Embryonic facial prominence (tissue), 1 donor: ENCODE data around the gene ZNF483.
A peak's percentile ranks its signal among the peaks of the same experiment; 100 is the strongest.
"Not testable (repeated sequence)": the region's sequence is repeated elsewhere in the genome, so short reads cannot be mapped to it uniquely, and the experiment has no call there.

Experiments used
- DNase-seq: peaks from one replicate; pipeline ENCODE4 v3.0.0-alpha.2; 2016; ENCODE audit errors: extremely low spot score

Gene ZNF483

GRCh38 chr9:111525056-111525977 is at the start of gene ZNF483:
TSS of gene ZNF483 (plus strand) at chr9:111525179. CDS start at chr9:111527396, 2,217 bp downstream.
- DNase-seq: peak; percentile 20

DNA sequence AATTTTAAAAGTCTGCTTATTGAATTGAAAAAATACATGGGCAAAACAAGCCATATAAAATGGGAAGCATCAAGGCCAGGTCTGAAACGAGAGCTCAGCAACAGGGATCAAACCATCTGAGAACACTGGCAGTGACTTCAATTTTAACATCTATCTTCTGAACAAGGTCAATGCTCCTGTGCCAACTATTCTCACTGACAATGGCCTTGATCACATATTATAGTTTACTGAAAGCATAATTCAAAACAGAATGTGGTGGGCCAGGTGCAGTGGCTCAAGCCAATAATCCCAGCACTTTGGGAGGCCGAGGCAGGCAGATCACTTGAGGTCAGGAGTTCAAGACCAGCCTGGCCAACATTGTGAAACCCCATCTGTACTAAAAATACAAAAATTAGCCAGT is 49.8 kb upstream of the ZNF483 start:
- DNase-seq: no peak

DNA sequence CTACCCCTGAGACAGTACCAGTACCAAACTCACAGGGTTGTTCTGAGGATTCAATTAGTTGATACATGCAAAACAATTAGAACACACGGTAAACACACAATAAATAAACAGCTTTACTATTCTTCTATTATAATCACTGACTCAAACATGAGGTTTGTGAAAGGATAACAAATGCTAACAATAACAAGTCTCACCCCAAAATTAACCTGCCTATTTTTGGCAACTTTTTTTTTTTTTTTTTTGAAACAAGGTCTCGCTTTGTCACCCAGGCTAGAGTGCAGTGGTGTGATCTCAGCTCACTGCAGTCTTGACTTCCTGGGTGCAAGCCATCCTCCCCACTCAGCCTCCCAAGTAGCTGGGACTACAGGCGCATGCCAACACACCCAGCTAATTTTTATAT is 47.3 kb upstream of the ZNF483 start:
- no peak for DNase-seq

- DNase-seq: peak; percentile 21
Observed at GRCh38 chr9:111481885-111482636, 42.9 kb upstream of the ZNF483 start.

GRCh38 chr9:111482694-111483438 is 42.1 kb upstream of the ZNF483 start:
- no peak for DNase-seq

DNA sequence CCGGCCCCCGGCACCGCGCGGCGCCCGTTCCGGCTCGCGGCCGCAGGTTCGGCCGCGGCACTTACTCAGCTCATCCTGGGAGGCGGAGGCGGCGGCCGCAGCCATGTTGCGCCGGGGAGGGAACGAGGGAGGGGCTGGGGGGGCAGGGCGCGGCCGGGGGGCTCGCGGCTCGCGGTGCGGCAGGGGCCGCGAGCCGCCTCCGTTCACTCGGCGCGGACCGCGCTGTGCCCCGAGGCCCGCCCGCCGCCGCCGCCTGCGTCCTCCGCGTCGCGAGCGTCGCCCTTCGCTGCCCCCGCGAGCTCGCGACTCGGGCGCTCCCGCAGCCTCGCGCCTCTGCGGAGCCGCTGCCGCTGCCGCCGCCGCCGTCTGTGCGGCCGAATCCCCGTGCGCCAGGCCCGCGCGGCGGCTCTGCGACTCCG is 41.5 kb upstream of the ZNF483 start:
- DNase-seq: no peak

GRCh38 chr9:111483858-111484571 is 41.0 kb upstream of the ZNF483 start, which contains the start of gene ECPAS:
TSS of gene ECPAS (minus strand) at chr9:111484383. CDS start at chr9:111472918, 11,465 bp downstream.
- no peak for DNase-seq

DNA sequence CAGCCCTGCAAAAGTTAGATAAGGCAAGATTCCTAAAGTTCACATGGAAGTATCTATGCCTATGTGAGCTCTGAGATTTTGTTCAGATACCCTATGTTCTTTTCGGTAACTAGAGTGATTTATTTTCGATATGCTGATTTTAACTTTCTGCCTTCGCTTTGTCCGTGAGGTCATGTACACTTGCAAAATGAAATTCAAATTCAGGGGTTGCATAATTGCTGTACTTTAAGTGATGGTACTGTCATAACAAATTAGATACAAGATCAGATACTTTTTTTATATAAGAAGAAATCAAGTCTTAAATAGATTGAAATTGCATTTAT is 40.4 kb upstream of the ZNF483 start:
- no peak for DNase-seq

GRCh38 chr9:111497196-111497595 is 27.8 kb upstream of the ZNF483 start:
- DNase-seq: not testable (repeated sequence)

DNA sequence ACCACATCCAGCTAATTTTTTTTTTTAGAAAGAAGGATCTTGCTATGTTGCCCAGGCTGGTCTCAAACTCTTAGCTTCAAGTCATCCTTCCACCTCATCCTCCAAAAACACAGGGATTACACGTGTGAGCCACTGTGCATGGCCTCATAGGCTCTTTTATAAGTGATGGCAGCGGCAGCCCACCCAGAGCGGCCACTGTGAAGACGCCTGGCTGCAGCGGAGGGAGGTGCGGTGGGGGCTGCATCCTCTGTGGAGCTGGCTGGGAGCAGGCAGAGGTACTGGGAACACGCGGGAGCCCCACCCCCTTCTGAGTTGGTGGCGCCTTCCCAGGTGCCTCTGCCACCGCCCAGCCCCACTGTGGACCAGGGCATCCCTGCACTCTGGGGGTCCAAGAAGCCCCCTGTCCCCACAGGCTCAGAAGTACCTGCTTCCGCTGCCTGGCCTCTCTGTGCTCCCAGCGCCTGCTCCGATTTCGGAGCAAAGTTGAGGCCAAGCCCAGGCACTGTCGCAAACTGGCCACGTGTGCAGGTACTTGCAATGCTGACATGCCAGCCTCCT is 23.9 kb upstream of the ZNF483 start:
- DNase-seq: no peak

DNA sequence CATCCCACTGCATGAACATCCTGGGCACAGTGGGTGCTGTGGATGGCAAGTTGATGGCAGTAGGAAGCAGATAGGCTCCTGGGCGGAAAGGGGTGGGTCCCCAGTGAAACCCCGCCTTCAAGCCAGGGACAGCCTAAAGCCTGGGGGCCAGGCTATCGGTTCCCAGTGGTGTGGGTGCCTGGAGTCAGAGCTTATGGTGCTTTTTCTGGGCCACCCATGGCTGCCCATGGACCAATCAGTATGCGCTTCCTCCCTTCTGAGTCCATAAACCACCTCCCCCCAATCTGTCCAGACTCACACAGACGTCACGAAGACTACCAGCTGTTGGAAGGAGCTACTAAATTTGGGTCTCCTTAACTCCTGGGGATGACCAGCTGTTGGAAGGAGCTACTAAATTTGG is 23.3 kb upstream of the ZNF483 start:
- DNase-seq: no peak

- no peak for DNase-seq
Observed at GRCh38 chr9:111502506-111502905, 22.5 kb upstream of the ZNF483 start.

- not testable (repeated sequence) for DNase-seq
Observed at GRCh38 chr9:111511581-111511980, 13.4 kb upstream of the ZNF483 start.

DNA sequence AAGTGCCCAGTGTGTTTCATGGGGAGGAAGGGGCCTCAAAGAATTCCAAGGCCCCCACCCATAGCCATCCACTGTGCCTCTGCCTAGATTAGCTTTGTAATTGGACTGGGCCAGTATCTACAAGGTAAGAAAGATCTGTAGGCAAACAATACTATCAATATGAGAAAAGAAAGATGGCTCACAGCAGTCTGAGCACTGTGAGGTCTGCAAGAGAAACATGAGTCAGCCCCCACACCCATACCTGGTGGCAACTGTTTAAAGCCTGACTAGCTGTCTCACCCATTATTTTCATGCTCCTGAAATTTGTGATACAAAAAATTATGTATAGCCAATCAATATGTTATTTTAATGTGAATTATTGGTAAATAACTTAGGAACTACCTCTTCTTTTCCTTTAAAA is 10.0 kb upstream of the ZNF483 start:
- no peak for DNase-seq

GRCh38 chr9:111516061-111516465 is 8.9 kb upstream of the ZNF483 start:
- DNase-seq: no peak

DNA sequence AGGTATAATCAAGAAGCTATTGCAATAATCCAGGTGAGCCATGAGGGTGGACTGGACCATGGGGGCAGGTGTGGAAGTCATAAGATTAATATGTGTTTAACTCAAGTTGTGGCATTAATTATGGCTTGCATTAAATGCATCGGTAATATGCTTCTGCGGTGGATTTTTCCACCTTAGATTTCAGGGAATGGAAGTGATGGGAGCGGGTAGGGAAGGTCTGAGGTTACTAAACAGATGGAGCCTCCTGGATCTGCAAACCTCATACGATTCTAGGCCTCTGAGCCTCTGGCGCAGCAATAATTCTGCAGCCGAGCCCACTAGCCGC is 286 bp upstream of the ZNF483 start:
- DNase-seq: no peak

DNA sequence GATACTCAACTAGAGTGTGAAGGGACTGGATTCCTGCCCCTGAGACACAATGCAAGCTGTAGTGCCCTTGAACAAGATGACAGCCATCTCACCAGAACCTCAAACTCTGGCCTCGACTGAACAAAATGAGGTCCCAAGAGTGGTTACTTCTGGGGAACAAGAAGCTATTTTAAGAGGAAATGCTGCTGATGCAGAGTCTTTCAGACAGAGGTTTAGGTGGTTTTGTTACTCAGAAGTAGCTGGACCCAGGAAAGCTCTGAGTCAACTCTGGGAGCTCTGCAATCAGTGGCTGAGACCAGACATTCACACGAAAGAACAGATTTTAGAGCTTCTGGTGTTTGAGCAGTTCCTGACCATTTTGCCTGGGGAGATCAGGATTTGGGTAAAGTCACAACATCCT is 2.4 kb downstream of the ZNF483 start:
- no peak for DNase-seq

DNA sequence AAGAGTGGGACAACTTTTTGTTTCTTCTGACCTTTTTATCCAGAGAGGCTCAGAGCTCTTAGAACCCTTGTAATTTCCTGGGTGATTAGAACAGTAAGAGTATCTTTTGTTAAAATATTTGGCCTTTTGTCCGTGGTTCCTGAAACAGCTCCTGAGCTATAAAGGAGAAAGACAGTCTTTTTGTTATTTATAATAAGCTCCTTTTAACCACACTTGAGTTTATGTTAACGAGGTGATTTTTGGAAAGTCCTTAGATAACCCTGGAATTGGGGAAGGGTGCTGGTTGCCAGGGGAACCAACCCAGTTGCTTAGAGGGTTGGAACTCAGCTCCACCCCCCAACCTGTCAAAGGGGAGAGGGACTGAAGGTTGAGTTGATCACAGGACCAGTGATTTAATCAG is 4.8 kb downstream of the ZNF483 start:
- no peak for DNase-seq

GRCh38 chr9:111531716-111532115 is 6.7 kb downstream of the ZNF483 start:
- no peak for DNase-seq

DNA sequence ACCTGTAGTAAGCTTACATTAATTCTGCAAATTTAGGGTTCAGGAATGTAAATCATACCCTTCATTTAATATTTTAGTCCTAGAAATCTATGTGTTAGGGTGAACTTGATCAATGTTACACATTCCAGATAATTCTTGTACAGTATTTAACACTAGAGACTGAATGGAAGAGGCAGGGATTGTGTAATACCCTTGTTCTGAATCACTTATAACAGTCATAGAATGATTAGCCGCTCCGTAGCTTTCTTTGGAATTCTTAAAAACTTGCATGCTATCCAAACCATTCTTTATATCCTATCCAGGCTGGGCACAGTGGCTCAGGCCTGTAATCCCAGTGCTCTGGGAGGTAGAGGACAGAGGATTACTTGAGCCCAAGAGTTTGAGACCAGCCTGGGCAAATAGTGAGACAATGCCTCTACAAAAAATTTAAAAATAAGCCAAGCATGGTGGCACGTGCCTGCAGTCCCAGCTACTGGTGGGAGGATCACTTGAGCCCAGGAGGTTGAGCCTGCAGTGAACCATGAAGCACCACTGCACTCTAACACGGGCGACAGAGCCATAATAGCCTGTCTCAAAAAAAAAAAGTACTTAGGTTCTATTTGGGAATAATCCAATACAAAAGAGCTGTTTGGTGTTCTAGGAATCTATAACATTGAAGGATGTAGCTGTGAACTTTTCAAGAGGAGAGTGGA is 8.3 kb downstream of the ZNF483 start:
- no peak for DNase-seq
